ENCODE data around the gene GNAI1.

GRCh38 chr7:80142853-80143580 lies 8.4 kb downstream of the GNAI1 start:
- no peak for TF ChIP-seq POLR2AphosphoS5 (IDR thresholded peaks at IDR 0.05)
- TF ChIP-seq CTCF (IDR thresholded peaks at IDR 0.05), result no peak
- no peak for TF ChIP-seq POLR2A (IDR thresholded peaks at IDR 0.05)

Data from prostate gland (tissue), 2 donors.